GM19463 (cell line): ENCODE data around the gene TBC1D10B.
A peak's percentile ranks its signal among the peaks of the same experiment; 100 is the strongest.
"Not testable (repeated sequence)": the region's sequence is repeated elsewhere in the genome, so short reads cannot be mapped to it uniquely, and the experiment has no call there.

Experiments used
- ATAC-seq: cut with Tn5 transposase; IDR thresholded peaks from one replicate; pipeline ENCODE4 v1.9.1; 2021; ENCODE audit warnings: mild to moderate bottlenecking, moderate library complexity; ENCODE audit not compliant: unreplicated experiment

TBC1D10B gene

DNA sequence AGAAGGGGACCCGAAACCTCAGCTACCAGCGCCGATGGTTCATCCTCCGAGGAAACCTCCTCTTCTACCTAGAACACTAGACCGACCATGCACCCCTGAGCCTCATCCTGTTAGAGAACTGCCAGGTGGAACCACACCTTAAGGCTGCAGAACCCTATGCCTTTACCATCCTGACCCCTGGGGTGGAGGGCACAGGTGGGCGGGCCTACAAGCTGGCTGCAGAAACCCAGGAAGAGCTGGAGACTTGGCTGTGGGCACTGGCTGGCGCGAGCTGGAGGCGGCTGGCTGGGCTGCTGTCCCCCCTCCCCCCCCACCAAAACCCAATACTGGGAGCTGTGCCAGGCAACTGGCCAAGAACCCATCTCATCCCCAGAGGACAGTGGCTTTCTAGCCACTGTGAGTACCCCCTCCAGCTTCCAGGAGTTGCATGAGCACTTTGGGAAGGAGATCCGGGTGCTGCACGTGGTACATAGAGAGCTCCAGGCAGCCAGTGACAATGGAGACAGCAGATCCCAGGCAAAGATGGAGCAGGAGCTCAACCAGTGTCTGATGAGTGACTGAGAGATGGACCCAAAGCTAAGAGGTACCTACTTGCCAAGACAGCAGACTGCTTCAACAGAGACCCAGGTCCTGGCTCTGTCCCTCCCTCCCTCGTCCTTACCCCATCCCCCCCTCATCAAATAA lies 13.8 kb downstream of the TBC1D10B start:
- ATAC-seq, result no peak

DNA sequence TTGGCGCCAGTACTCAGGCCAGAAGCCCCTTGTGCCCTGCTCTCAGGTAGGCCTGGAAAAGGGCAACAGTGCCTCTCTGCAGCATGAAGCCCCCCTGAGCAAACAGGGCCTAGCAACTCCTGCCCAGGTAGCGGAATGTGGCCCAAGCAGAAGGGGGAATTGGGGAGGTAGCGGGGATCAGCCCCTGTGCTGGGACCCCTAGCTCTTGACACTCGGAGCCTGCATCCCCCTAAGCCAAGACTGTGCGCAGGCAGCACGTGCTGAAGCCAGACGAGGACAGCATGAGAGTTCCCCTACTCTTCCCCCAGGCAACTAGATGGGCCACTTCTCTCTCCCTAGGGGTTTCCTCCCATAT lies 14.4 kb downstream of the TBC1D10B start:
- no peak for ATAC-seq

DNA sequence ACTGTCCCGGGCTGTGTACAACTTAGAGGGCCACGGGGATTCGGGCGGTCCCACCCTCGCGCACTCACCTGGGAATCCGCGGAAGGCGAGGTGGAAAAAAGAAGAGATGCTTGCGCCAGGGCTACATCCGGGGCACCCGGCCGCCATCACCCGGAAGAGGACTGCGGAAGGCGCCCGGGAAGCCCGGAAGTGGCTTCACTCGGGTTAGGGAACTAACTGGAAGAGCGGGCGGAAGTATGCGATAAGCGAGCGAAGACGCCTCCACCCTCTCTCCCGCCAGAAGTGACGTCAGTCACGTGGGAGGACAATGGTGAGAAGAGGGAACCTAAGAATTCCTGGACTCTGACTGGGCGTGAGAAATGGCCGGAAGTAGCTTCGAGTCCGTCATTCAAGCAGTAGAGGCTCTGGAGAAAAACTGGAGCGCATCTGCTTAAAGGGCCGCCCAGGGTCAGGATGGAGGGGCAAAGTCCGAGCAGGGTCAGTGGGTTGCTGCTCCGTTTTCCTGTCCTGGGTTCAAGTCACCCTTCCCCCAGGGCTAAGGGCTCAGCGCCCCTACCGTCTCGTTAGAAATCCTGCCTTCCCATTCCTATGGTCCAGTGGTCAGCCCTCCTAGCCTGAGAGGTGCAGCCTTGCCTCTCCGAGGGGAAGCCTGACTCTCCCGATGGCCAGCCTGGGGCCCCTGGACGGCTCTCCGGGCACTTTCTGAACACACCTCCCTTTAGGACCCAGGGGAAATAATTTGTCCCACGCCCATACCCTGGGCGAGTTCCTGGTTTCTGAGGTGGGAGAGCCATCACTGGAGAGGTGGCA lies 14.9 kb downstream of the TBC1D10B start, which contains the start of gene CD2BP2:
CD2BP2 (minus strand) TSS at position 165 of the 810 bp plus-strand sequence. CDS start 627 bp downstream, outside the sequence.
- peak; percentile 77 for ATAC-seq

DNA sequence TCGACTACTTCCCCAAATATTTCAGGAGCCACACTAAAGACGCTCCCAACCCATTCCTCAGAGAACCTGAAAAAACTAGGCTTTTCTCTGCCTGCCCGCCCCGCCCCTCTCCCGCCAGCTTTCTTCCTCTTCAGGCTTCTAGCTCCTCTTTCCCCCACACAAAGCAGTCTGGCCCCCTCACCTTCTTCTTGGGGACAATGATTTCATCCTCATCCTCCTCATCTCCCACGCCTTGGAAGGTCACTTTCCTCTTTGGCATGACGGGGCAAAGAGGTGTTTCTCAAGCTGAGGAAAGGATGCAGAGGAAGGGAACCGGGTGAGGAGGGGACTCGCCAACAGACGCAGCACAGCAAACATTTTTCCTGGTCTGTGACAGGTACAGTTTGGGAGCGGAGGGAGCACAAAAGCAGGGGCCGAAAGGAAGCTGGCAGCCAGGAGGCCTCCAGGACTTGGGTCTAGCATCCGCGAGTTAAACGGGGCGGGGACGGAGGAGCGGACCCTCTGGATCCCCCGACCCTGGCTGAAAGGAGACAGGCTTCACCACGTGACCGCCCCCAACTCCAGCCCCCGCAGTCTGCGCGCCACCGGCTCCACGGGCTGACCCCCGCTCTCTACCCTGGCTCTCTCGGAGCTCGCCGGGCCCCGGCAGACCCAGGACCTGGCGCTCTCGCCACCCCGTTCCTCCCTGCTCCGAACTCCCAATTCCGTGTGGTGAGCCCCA lies 15.7 kb downstream of the TBC1D10B start:
- peak; percentile 3 for ATAC-seq

DNA sequence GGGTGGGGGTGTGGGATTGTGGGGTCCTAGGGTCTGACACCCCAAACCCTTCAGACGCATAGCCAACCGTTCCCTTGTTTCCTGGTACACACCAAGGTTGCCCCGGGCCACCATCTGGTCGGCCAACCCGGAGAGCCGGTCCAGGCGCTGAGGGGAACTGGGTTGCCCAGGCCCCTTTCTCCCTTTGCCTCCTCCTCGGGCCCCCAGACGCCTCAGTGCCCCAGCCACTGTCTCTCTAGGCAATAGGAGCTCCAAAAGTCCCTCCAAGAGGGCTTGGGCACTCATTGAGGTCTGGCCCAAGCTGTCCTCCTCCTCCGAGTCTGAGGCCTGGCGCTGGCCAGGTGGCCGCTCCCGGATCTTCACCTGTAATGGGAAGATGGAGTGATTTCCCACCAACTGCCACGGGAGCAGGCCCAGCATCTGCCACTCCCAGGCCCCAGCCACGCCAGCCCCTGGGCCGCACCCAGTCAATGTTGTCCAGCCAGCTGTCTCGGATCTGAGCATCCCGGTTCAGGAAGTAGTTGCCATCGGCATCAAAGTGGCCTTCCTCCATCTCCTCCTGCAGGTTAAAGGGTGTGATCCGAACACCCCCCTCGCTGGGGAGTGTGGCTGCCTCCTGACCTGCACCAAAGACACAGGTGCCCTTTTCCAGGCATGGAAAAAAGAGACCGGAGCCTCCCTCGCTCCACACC lies 16.7 kb downstream of the TBC1D10B start:
- no peak for ATAC-seq

DNA sequence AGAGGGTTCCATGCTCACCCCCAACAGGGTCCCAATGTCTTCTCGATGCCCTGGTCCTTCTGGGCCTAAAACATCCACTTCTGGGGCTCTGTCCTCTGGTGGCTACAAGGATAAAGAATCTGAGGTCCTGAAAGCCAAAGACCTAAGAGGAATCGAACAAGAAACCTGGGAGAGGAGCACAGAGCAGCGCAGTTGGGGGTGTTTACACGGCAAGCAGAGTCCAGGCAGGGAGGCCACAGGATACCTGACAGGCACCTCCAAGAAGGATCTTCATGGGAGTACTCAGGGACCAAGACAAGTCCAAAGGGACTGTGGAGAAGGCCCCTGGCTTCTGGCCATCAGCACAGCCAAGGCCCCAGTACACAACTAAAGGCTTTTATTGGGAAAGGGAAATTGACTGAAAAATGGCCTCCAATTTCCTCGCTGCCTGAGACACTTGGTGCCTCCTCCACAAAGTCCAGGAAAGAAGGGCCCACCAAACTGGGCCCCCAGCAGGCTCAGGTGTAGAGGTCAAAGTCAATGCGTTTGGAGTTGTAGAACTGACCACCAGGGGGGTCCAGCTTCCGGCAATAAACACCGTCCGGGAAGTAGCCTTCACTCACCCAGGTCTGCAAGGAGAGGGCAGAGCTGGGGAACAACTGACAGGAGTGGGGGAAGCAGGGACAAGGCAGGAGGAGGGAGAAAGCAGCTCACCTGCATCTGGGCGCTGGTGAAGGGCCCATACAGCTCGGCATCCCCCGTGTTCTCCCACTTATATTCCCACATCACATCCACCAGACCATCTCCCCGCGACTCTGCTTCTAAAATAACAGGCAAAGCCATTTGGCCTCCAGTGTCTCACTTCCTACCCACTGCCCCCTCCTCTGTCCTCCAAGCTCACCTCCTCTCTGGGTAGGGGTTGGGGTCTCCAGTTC lies 17.5 kb downstream of the TBC1D10B start:
- no peak for ATAC-seq

DNA sequence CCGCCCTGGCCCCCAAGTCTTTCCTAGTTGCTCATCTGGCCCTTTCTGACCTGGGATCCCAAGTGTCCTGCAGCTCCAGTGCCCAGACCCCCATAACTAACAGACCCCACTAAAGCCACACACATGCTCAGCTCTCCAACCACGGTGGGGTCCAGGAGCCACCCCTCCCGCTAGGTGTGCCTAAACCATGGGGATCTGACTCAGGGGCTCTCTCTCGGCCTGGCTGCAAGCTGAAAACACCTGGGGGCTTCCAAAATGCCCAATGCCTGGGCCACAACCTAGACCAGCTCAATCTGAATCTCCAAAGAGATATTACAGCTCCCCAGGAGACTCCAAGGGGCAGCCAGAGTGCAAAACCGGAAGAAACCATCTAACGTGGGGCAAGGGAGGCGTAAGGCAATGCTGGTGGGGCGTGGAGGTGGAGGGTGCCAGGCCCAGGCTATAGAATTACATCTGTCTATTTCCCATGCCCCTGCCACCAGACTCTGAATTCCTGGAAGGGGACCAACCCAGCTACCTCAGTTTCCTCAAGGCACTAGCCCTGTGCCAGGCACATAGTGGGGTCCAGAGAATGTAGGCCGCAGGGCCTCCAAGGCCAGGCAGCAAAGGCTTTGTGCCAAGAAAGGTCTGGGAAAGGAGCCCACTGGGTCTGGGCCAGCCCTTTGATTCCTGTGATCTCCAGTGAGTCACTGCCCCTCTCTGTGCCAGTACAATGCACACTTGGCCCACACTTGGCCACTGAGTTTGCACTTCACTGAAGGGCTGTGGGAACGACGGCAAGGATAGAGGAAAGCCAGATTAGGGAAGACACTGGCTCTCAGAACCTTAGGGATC lies 18.5 kb downstream of the TBC1D10B start:
- no peak for ATAC-seq

DNA sequence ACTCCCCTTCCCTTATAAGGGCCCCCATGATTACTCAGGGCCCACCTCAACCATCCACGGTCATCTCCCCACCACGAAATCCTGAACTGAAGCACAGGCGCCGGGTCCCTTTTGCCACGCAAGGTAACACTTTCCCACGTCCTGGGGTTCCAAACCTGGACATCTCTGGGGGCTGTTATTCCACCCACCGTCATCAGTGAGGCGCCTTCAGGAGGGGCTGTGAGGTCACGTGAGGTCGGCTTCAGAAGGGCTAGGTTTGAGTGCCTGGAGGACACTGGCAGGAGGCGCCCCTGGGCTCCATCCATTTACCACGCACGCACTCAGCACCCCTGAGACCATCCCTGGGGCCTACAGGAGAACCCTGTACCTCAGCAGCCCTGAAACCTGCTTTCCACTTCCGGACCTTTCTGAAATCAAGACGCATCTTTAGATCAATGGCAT lies 19.3 kb downstream of the TBC1D10B start:
- no peak for ATAC-seq

DNA sequence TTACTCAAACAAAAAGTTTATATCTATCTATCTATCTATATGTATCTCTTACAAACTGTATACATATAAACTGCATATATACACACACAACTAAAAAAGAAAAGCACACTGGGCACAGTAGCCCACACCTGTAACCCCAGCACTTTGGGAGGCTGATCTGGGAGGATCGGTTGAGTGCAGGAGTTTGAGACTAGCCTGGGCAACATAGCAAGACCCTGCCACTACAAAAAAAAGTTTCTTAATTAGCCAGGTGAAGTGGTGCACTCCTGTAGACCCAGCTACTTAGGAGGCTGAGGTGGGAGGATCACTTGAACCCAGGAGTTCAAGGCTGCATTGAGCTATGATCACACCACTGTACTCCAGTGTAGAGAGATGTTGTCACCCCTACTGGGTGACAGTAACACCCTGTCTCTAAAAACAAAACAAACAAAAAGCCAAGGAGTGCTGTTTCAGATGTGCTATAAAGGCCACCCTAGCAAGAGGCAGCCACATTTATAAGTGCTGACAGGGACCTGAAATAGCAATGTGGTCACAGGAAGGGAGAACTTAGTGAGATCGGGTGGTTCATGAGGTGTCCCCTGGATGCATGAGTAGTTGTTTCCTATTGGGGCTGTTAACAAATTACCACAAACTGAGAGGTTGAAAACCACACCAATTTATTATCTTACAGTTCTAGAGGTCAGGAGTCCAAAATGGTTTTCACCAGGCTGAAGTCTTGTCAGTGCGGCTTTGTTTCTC lies 20.0 kb downstream of the TBC1D10B start:
- ATAC-seq, result peak; percentile 45

DNA sequence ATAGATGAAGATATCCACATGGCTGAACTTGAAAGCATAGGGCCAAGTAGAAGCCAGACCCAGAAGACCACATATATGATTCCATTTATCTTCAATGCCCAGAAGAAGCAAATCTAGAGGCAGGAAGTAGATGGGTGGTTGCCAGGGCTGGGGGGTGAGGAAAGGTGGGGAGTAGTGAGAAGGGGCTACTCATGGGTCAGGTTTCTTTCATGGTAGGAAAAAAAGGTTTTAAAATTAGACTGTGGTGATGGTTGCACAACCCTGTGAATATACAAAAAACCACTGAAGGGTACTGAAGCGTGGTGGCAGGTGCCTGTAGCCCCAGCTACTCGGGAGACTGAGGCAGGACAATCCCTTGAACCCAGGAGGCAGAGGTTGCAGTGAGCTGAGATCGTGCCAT lies 20.6 kb downstream of the TBC1D10B start:
- peak; percentile 38 for ATAC-seq

DNA sequence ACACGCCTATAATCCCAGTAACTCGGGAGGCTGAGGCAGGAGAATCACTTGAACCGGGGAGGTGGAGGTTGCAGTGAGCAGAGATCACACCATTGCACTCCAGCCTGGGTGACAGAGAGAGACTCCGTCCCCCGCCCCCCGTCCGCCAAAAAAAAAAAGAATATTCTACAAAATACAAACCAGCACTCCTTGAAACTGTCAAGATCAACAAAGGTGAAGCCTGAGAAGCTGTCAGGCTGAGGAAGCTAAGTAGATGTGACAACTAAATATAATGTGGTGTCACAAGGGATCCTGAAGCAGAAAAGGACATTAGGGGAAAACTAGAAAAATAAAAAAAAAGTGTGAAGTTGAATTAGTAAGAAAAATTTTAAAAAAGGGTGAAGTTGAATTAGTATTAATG lies 21.4 kb downstream of the TBC1D10B start:
- no peak for ATAC-seq

DNA sequence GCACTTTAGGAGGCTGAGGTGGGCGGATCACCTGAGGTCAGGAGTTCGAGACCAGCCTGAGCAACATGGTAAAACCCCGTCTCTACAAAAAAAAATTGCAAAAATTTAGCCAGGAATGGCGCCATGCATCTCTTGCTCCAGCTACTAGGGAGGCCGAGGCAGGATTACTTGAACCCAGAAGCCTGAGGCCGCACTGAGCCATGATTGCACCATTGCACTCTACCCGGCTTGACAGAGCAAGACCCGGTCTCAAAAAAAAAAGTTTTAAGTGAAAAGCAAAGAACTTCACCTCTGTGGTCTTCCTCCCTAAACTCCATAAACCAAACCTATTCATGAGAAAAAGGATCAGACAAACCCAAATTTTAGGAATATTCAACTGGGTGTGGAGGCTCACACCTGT lies 22.2 kb downstream of the TBC1D10B start:
- no peak for ATAC-seq

DNA sequence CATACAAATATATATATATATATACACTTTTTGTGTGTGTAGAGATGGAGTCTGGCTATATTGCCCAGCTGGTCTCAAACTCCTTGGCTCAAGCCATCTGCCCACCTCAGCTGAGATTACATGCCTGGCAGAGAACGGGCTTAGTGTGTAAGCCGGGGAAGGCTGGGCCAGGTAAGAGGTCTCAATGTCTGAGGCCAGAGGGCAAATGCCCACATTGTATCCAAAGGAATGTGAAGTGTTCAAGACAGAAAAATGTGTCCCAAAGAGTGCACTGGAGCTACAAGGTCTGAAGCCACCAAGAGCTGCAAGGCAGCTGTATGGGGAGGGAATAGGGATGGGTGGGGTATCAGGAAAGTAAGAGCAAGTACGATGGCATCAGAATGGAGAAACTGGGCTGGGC lies 24.0 kb downstream of the TBC1D10B start:
- ATAC-seq, result no peak

DNA sequence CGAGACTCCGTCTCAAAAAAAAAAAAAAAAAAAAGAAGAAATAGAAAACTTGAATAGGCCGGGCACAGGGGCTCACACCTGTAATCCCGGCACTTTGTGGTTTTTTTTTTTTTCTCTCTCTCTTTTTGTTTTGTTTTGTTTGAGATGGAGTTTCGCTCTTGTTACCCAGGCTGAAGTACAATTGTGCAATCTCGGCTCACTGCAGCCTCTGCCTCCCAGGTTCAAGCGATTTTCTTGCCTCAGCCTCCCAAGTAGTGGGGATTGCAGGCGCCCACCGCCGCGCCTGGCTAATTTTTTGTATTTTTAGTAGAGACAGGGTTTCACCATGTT lies 26.8 kb downstream of the TBC1D10B start:
- not testable (repeated sequence) for ATAC-seq

DNA sequence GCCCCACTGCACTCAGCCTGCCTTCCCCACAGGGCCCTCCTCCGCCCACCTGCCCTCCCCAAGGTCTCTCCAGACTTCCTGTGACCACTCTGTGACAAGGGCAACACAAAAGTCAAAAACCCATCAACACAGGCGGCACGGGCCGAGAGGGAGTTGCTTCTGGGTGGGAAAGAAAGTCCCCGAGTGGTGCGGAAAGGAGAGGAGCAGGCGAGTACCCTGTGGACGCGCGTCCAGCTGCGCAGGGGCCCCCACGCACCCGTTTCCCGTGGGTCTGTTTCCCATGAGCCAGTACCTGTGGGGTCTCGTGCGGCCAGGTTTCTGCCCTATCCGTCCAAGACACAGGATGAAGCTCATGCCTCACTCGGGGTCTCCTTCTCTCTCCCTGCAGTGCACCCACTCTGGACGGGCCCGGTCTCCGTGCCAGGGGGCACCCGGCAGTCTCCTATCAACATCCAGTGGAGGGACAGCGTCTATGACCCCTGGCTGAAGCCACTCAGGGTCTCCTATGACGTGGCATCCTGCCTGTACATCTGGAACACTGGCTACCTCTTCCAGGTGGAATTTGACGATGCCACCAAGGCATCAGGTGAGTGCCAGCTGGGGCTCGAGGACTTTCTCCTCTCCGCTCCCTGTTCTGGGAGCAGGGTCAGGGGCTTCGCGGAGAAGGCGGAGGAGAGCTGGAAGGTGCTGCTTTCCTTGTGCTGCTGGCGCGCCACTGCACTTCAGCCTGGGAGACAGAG lies 27.4 kb downstream of the TBC1D10B start:
- no peak for ATAC-seq

DNA sequence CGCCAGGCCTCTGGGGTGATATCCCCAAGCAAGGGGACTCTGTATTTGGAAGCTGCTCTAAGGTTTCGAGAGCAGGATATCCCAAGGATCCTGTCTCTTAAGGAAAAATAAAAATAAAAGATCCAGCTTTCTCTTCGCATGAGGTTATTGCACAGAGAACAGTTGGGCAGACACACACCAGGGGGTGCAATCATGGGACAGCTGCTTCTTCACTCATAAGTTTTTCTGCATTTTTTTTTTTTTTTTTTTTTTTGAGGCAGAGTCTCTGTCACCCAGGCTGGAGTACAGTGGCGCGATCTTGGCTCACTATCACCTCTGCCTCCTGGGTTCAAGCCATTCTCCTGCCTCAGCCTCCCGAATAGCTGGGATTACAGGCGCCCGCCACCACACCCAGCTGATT lies 28.3 kb downstream of the TBC1D10B start:
- not testable (repeated sequence) for ATAC-seq

DNA sequence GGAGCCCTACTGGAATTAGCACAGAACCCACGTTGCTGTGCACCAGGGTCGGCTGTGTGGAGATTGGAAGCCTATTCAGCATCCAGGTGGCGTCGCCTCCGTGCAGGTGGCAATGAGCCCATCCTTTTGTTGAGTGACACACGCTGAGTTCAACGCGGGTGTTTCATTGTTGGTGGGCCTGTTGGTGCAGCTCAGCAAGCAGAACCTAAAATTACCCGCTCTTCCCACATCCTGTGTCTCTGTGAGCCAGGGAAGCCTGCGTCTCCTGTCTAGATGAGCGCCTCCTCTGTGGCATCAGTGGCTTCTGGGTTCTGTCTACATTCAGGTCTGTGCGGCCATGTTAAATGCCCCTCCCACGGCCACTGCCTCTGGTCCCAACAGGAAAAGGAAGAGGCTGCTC lies 29.7 kb downstream of the TBC1D10B start:
- ATAC-seq, result no peak

DNA sequence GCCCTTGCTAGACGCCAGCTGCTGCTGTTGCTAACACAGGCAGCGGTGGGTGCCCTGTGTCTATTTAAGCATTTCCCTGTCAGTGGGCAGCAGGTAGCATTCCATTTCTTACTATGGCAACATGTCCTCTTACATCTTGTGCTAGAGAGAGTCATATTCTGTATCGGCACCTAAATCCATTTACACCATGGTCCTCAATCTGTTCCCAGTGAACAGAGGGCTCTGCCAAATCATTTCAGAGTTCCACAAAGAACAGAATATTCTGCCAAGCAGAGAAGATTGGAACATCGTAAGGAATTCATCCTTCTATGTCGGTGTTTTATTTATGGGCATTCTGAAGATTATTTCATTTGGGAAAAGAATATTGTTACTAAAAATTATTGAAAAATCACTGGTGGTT lies 31.6 kb downstream of the TBC1D10B start:
- not testable (repeated sequence) for ATAC-seq
